Upper lobe of left lung (tissue), 4 donors: ENCODE results near the gene EIF4EBP2.

ENCODE experiments used
- CTCF ChIP-seq, 6 experiments: fragments of 450-650 bp in 4 of 6; fragments of 200-600 bp in 2 of 6; sonication (generic) in 2 of 6; IDR thresholded peaks; one replicate each; pipeline ENCODE4 v1.5.1; 2016 to 2019; ENCODE audit warnings: antibody characterized with exemption in 6 of 6
- POLR2AphosphoS5 ChIP-seq, 2 donors: sonication (generic); formaldehyde crosslinking; IDR thresholded peaks; one replicate each; pipeline ENCODE4 v1.5.1; 2017; ENCODE audit warnings: antibody characterized with exemption in 2 of 2

- TF ChIP-seq POLR2AphosphoS5 (IDR thresholded peaks at IDR 0.05): no peak
- TF ChIP-seq CTCF (IDR thresholded peaks at IDR 0.05): no peak
Observed at GRCh38 chr10:70354556-70354955, 49.4 kb upstream of the EIF4EBP2 start.
